Heart left ventricle (tissue), 16 donors: ENCODE measurements around the gene PAX2. TPM values are rescaled to one million over a fixed set of nuclear protein-coding genes. Genes with fewer than 3 reads are reported as not detected.

Experiments
- ATAC-seq, 4 donors: fragments of 200-7000 bp; cut with Tn5 transposase; one replicate each; pipeline ENCODE4 v1.9.1; 2020 to 2022; ENCODE audit warnings: moderate library complexity in 4 of 4, mild to moderate bottlenecking in 3 of 4, moderate number of reproducible peaks in 1 of 4
- DNase-seq, 5 donors: peaks; one replicate each; pipeline ENCODE4 v3.0.0-alpha.2; 2020
- H3K27ac ChIP-seq, 12 donors: fragments of 200-600 bp; sonication (generic) in 4 of 12; one replicate each; pipeline versions ENCODE4 v1.5.0 to v1.8.0; 2016 to 2022; ENCODE audit warnings: mild to moderate bottlenecking in 2 of 12
- H3K27me3 ChIP-seq, 9 donors: fragments of 200-600 bp; sonication (generic) in 2 of 9; one replicate each; pipeline versions ENCODE4 v1.5.1 to v1.8.0; 2016 to 2022; ENCODE audit warnings: mild to moderate bottlenecking in 3 of 9
- H3K36me3 ChIP-seq, 9 donors: fragments of 200-600 bp; sonication (generic) in 2 of 9; one replicate each; pipeline versions ENCODE4 v1.5.0 to v1.8.0; 2018 to 2022; ENCODE audit warnings: mild to moderate bottlenecking in 2 of 9
- H3K4me1 ChIP-seq, 12 donors: fragments of 200-600 bp; sonication (generic) in 4 of 12; one replicate each; pipeline versions ENCODE4 v1.5.0 to v1.8.0; 2016 to 2022; ENCODE audit warnings: mild to moderate bottlenecking in 3 of 12
- H3K4me3 ChIP-seq, 12 donors: fragments of 200-600 bp; sonication (generic) in 4 of 12; one replicate each; pipeline versions ENCODE4 v1.5.0 to v1.8.0; 2017 to 2022; ENCODE audit warnings: mild to moderate bottlenecking in 9 of 12, moderate library complexity in 4 of 12
- H3K9me3 ChIP-seq, 12 donors: fragments of 200-600 bp; sonication (generic) in 4 of 12; one replicate each; pipeline versions ENCODE4 v1.5.0 to v1.8.0; 2016 to 2022; ENCODE audit warnings: mild to moderate bottlenecking in 1 of 12
- CTCF ChIP-seq, 12 donors: fragments of 200-600 bp; sonication (generic) in 4 of 12; IDR thresholded peaks; one replicate each; pipeline versions ENCODE4 v1.5.0 to v1.8.0; 2018 to 2022; ENCODE audit warnings: antibody characterized with exemption in 12 of 12, mild to moderate bottlenecking in 5 of 12
- POLR2A ChIP-seq, 2 donors: fragments of 450-650 bp; IDR thresholded peaks; one replicate each; pipeline ENCODE4 v1.6.1; 2017; ENCODE audit warnings: antibody characterized with exemption in 2 of 2, mild to moderate bottlenecking in 2 of 2, moderate library complexity in 2 of 2
- WGBS, 4 donors: extraction: QIAGEN DNeasy Blood & Tissue Kit in 2 of 4; methylation state at CpG; one replicate each; pipeline versions ENCODE4 v1.1.5 to v1.1.7; 2013 to 2018; 5-methylcytosine and 5-hydroxymethylcytosine counted together
- intact Hi-C, 10 donors: fragments of 100-400 bp; cut with DNase I; formaldehyde crosslinking; loops; one replicate each; pipeline versions ENCODE4 v1.11.1 to v1.14.2; 2022
- polyA plus RNA-seq, 2 donors: library from polyadenylated mRNA; stranded (reverse); fragments of 200-250 nt; gene quantifications; one replicate each; pipeline ENCODE4 v1.2.3, GENCODE V29; 2013
- total RNA-seq, 9 donors: library from RNA; depleted of rRNA in 2 of 9; stranded (reverse); fragments of >200 nt in 2 of 9; fragmentation: NEBNext Ultra II Directional in 3 of 9; extraction: Animal tissue kit (Norgen Biotek cat#: 25700) in 3 of 9; gene quantifications; one replicate each; pipeline versions ENCODE4 v1.1.0 to v1.2.4, GENCODE V29; 2016 to 2023
- donor health status: ischemic (EF 13 %, LVEDD 7.1; RV severe dilation, severe dysfunction).
- donor health status: healthy with polysubstance abuse.
- donor health status: DM: no; HTN: yes; CAD: no.
- donor health status: DM: no; HTN: no; CAD: no.
- donor health status: ischemic (EF 25% LVEDD 6.9; RV normal size, moderate dysfunction).
- donor health status: ischemic (EF 25% LVEDD 5.7; RV mildly dilated, moderate dysfunction).
- donor health status: healthy.
- donor health status: DM: yes; HTN: yes; CAD: no.
- donor health status: ischemic (EF 35%, LVEDD 5.7; RV mildly dilated, moderate dysfunction).
- donor health status: nonischemic (EF 11% LVEDD 7.7; RV severe dilation, severe dysfunction).
- donor health status: DM: yes; HTN: yes; CAD: no.
- donor health status: PGD.
- donor health status: ischemic (EF 29% LVEDD 5.4; RV normal size, mild dysfunction).
- donor health status: nonischemic (EF 23%, LVEDD 6.1; RV moderate dilation, normal function).

The PAX2 gene
- total and polyA plus RNA-seq, 11 donors = not detected

- peaks cover 2 to 94% (median 44%) of the 10 kb centered on the region in 9 donors for H3K27me3 ChIP-seq
These were observed 74.0 kb downstream of the PAX2 start for GRCh38 chr10:100819424-100819823.

GRCh38 chr10:100823194-100823593, 77.8 kb downstream of the PAX2 start:
- TF ChIP-seq POLR2A (IDR thresholded peaks at IDR 0.05) = no peak
- no peak for TF ChIP-seq CTCF (IDR thresholded peaks at IDR 0.05)
- Histone ChIP-seq H3K27me3 (peaks cover 34 to 97% (median 72%) of the 10 kb centered on the region in 9 donors), H3K9me3 (no peaks in the 10 kb centered on the region), H3K4me1 (peaks cover 7 to 22% (median 17%) of the 10 kb centered on the region in 12 donors), H3K27ac (no peak overlapping the region), H3K36me3 (no peaks in the 10 kb centered on the region), H3K4me3 (no peak overlapping the region)
- DNase-seq = no peak
- ATAC-seq = no peak
- WGBS, 4 donors = 47 to 56% (median 51%) methylated on average over 3 of the region's 3 CpGs
- intact Hi-C loops = no loop called here

More at GRCh38 chr10:100819424-100819823, 74.0 kb downstream of the PAX2 start:
- H3K4me1 ChIP-seq = no peaks in the 10 kb centered on the region
- no peaks in the 10 kb centered on the region for H3K36me3 ChIP-seq
- ATAC-seq = no peak
- no peak overlapping the region for H3K4me3 ChIP-seq
- intact Hi-C loops = no loop called here
- WGBS, 4 donors = 87 to 92% (median 91%) methylated on average over 6 of the region's 6 CpGs
- no peaks in the 10 kb centered on the region for H3K9me3 ChIP-seq
- TF ChIP-seq CTCF (IDR thresholded peaks at IDR 0.05) (no peak), POLR2A (IDR thresholded peaks at IDR 0.05) (no peak)
- H3K27ac ChIP-seq = no peak overlapping the region
- no peak for DNase-seq

GRCh38 chr10:100824886-100825285, 79.5 kb downstream of the PAX2 start:
- H3K4me1 ChIP-seq = peaks cover 7 to 39% (median 23%) of the 10 kb centered on the region in 12 donors
- peaks cover 49 to 97% (median 75%) of the 10 kb centered on the region in 9 donors for H3K27me3 ChIP-seq
- ATAC-seq (no peak), DNase-seq (no peak)
- no peaks in the 10 kb centered on the region for H3K9me3 ChIP-seq
- H3K36me3 ChIP-seq = no peaks in the 10 kb centered on the region
- intact Hi-C loops = no loop called here
- TF ChIP-seq POLR2A (IDR thresholded peaks at IDR 0.05) (no peak), CTCF (IDR thresholded peaks at IDR 0.05) (no peak)
- H3K4me3 ChIP-seq = no peak overlapping the region
- WGBS, 4 donors = 33 to 54% (median 39%) methylated on average over 3 of the region's 3 CpGs
- H3K27ac ChIP-seq = no peak overlapping the region

GRCh38 chr10:100825325-100825875, 80.0 kb downstream of the PAX2 start:
- no peak for ATAC-seq
- Histone ChIP-seq H3K4me3 (no peak overlapping the region), H3K27ac (no peak overlapping the region), H3K9me3 (no peaks in the 10 kb centered on the region), H3K36me3 (no peaks in the 10 kb centered on the region), H3K4me1 (peaks cover 7 to 43% (median 23%) of the 10 kb centered on the region in 12 donors), H3K27me3 (peaks cover 52 to 97% (median 80%) of the 10 kb centered on the region in 9 donors)
- TF ChIP-seq CTCF (IDR thresholded peaks at IDR 0.05) (no peak), POLR2A (IDR thresholded peaks at IDR 0.05) (no peak)
- no peak for DNase-seq
- 5 to 12% (median 9%) methylated on average over 2 of the region's 2 CpGs for WGBS, 4 donors
- intact Hi-C loops = no loop called here
